Middle frontal gyrus (tissue), 1 donor: ENCODE measurements around the gene FAM170B.

ENCODE experiments used
- DNase-seq: peaks from one replicate; pipeline ENCODE4 v3.0.0-alpha.2; 2015; ENCODE audit warnings: low spot score; ENCODE audit errors: extremely low spot score

FAM170B gene

GRCh38 chr10:49133706-49134248 is at the start of gene FAM170B:
Gene FAM170B (minus strand): TSS chr10:49134021. CDS start chr10:49133918, 103 bp downstream.
- DNase-seq: no peak

DNA sequence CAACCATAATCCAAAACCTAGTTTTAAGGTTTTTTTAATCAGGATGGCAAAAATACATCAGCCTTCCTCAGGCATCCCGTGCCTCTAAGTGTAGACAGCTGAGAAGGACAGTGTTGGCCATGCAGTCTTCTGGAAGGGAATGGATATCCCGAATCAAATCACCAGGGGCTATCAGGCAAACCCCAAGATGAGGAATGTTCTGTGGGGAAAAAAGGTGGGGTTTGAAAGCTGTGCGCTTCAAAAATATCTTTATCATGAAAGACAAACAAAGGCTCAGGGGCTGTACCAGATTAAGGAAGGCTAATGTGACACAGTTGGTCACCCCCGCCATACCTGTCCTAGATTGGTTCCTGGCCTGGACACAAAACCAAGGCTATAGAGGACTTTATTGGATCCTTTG is 49.0 kb upstream of the FAM170B start:
- no peak for DNase-seq

- DNase-seq: no peak
Observed at GRCh38 chr10:49180444-49180860, 46.6 kb upstream of the FAM170B start.

- no peak for DNase-seq
Observed at GRCh38 chr10:49179699-49180443, 46.0 kb upstream of the FAM170B start.

GRCh38 chr10:49178489-49179471 is 45.0 kb upstream of the FAM170B start:
- no peak for DNase-seq

DNA sequence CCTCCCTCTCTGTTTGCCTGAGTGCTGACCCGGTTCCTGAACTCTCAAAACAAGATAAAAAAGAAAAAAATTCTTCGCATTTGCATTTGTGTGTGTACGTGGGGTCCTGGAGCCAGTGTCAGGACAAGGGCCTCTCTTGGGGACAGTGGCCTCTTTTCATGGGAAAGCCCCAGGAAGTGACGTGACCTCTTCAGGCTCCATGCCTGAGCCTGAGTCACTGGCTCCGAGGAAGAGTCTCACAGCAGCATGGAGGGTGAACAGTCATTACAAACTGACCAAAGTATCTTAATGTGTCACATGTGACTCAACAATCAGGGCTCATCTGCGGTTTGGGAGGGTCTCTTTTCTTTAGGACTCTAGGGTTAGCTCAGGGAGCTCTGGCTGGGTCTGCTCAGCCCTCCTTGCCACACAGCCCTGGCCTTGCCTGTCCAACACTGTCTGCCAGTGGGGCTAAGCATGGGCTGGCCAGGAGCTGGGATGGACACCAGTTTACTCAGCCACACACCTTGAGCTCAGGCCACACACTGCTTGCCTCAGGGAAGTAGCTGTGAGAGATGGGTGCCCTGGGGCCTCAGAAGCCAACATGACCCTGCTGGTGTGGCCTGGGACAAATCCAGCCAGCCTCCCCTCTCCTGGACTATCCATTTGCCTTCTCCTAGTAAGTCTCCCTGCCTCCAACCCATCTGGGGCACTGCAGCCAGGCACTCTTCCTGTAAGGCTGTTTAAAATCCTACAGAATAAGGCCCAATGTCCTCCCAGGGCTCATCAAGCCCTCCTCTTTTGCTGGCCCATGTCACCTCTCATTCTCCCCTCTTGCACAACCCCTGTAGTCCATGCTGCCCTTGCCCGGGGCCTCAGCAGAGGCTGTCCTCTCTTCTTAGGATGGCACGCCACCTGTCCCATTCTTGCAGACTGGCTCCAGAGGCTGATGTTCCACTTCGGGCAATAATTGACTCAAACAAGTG is 43.9 kb upstream of the FAM170B start:
- no peak for DNase-seq

DNA sequence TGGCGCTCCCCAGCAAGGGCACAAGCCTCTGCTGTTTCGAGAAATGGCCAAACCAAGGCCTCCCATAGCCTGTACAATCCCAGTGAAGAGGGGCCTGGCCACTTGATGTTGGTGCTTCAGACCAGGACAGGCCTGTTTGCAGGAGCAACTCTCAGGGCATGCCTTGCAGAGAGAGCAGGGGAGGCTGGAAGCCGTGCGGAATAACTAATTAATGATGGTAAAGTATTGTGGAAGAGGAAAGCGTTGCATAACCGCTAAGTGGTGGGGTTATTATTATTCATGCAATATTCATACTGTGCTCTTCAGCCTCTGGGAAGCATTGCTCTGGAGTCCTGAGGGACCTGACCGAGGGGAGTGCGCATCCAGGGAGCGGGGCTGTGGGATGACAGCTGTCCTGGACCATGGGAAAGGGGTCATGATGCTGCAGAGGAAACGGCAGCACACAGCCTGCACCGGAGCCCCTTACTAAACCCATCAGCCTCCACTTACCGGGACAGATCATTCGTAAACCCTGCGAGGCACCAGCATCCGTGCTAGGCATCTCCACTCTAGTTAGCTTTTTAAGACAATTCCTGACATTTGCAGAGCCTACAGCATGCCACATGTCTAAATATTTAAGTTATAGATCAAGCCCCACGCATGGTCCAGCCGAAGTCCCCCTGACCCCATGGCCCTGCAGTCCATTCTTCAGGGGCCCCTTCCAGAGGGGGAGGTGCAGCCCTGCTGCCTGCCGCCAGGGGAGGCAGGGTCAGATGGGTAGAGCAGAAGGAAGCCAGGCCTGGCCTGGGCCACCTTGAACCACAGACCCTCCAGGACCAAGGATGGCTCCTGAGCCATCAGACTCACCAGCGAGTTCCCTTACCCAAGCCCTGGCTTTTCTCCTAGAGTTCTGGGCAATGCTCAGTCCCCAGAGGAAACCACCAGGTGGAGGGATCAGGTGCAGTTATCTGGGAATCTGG is 42.8 kb upstream of the FAM170B start:
- no peak for DNase-seq

- DNase-seq: no peak
Observed at GRCh38 chr10:49175587-49176309, 41.9 kb upstream of the FAM170B start.

GRCh38 chr10:49174926-49175500 is 41.2 kb upstream of the FAM170B start:
- no peak for DNase-seq

- no peak for DNase-seq
Observed at GRCh38 chr10:49174261-49174925, 40.6 kb upstream of the FAM170B start.

DNA sequence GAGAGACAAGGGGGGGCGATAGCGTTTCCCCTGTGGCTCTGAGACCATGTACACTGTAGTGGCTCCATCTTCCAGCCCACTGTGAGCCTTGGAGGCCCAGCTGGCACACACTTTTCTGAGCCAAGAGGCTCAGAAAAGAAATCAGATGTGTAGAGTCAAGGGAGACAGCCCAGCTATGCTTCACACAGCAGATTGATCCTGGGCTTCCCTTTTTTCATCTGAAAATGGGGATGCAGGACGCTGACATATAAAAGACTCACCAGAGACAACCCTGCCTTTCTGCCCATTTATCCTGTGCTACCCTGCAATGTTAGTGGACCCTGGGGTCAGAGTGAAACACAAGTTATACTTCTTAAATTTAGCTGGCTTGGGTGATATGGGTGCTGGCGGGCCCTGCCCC is 40.0 kb upstream of the FAM170B start:
- DNase-seq: no peak

DNA sequence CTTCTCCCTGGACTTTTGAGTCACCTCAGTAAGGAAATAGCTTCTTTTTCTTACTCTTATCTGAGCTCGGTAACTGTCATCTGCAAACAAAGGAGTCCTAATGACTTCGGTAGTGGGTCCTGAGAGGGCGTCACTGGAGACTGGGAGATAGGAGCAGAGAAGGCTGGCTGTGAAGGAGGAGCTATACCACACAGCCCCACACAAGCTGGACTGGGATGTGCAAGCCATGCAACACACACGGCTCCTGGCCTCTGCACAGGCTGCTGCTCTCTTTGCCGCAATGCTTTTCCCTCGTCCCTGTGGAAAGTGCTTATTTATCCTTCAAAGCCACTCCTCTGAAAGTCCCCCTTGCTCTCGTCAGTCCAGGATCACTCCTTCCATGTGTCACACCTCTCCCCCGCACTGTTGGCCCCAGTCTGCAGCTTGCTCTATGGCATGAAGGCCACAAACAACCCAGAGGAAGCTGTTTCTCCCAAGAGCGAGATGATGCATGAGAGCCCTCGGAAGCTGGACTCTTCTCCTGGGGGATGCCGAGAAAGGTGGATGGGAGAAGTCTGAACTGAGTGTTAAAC is 39.5 kb upstream of the FAM170B start:
- no peak for DNase-seq

- no peak for DNase-seq
Observed at GRCh38 chr10:49172777-49173132, 38.9 kb upstream of the FAM170B start.

DNA sequence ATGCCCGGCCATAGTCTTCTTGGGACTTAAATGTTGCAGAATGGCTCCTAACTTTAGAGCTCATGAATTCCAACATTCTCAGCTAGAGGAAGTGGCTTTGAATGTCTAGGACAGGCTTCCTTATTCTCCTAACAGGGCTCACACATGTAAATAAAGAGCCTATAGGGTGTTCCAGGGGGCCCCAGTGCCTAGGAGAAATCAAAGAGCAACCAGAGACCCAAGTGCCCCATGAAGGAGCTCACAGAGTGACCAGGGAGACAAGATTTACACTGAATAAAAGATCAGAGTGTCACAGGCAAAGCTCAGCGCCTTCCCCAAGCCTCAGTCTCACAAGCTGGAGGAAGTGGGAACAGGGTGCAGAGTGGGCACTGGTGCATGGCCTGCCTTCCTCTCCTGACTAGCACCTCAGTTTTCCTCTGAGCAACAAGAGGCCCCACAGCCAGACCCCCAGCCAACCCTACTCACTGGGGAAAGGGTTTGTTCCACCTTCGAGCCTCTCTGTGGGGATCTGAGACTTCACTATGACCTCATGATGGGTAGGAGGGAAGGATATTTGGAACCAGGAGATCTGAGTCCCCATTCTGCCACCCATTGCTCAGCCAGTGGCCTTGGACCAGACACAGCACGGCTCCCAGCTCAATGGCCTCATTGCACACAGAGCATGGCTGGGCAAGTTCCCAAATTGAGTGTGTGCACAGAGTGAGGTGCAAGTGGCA is 38.4 kb upstream of the FAM170B start:
- no peak for DNase-seq

- no peak for DNase-seq
Observed at GRCh38 chr10:49171326-49172060, 37.7 kb upstream of the FAM170B start.

DNA sequence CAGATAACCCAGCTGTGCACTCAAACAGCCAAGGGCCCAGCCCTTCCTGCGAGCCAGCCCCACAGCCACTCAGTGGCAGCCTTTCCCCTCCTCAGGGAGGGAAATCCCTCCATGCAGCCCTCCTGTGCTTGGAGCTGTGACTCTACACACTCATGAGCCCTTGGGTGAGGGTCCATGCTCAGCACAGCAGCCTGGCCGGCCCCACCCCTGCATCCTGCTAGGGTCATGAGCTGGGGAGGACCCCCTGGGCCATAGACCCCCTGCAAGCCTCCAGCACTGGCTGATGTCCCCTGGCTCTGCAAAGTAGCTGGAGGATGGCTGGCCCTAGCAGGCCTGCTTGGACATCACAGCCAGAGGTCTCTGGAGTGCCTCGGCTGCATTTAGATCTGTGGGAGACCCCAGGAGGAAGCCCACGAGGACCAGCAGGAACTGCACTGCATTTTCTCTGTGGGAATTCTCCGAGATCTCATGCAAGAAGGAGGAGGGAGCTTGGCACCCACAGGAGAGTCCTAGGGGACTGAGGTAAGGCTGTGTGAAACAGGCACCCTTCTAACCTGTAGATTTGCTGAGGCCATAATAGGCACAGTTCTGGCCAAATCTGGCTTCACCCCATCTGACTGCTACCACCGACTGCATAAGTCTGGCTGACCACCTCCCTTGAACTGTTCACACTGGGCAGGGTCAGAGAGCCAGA is 37.0 kb upstream of the FAM170B start:
- no peak for DNase-seq
